PC-3 (cell line): ENCODE measurements around the gene NUAK1.

Experiments
- EZH2 ChIP-seq: fragments of 300-600 bp; sonication (generic); IDR thresholded peaks from one replicate; pipeline ENCODE4 v1.6.1; 2017; ENCODE audit warnings: antibody characterized with exemption, mild to moderate bottlenecking, low read length; ENCODE audit not compliant: unreplicated experiment
- EZH2phosphoT487 ChIP-seq: fragments of 300-600 bp; sonication (generic); IDR thresholded peaks from 2 replicates; pipeline ENCODE4 v1.6.1; 2018; ENCODE audit warnings: mild to moderate bottlenecking, antibody characterized with exemption, low read length, borderline replicate concordance
- TF ChIP-seq, protein P1 (sequence below): fragments of 300-600 bp; sonication (generic); conservative IDR thresholded peaks from 2 replicates; pipeline ENCODE4 v1.5.1; 2017; ENCODE audit warnings: antibody characterized with exemption, low read depth, mild to moderate bottlenecking, low read length

DNA sequence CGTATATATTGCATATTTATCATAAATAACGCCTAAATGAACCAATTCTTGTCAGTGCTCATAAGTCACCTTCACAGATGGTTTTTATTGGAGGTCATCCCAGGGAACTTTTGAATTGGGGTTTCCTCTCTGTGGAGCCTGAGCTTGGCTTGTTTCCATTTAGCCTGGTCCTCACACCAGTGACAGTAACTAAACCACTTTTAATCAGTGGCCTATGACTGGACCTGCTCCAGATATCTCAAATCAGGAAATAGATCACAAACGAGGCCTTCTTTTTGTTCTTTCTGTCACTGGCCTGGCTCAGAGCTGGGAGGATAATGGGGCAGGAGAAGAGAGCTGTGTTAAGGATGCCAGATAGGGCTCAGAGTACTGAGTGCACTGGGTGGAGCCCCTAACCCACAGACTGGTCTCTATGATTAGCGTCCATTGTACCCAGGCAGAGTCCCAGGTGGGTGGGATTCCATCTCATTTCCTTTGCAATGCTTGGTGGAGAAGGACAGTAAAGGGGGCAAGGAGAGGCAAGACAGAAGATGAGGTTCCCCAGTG is 92.4 kb downstream of the NUAK1 start:
- TF ChIP-seq, protein P1, sequence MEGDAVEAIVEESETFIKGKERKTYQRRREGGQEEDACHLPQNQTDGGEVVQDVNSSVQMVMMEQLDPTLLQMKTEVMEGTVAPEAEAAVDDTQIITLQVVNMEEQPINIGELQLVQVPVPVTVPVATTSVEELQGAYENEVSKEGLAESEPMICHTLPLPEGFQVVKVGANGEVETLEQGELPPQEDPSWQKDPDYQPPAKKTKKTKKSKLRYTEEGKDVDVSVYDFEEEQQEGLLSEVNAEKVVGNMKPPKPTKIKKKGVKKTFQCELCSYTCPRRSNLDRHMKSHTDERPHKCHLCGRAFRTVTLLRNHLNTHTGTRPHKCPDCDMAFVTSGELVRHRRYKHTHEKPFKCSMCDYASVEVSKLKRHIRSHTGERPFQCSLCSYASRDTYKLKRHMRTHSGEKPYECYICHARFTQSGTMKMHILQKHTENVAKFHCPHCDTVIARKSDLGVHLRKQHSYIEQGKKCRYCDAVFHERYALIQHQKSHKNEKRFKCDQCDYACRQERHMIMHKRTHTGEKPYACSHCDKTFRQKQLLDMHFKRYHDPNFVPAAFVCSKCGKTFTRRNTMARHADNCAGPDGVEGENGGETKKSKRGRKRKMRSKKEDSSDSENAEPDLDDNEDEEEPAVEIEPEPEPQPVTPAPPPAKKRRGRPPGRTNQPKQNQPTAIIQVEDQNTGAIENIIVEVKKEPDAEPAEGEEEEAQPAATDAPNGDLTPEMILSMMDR = no peak
- TF ChIP-seq EZH2 (no peak), EZH2phosphoT487 (no peak)
